ENCODE results near the gene GPR142.

GRCh38 chr17:74392848-74393247 lies 25.5 kb downstream of the GPR142 start:
- no peak for TF ChIP-seq CTCF (IDR thresholded peaks at IDR 0.05)
- TF ChIP-seq POLR2A (IDR thresholded peaks at IDR 0.05), result no peak
- no peak for TF ChIP-seq EP300 (IDR thresholded peaks at IDR 0.05)

Data from stomach (tissue), 4 donors.